ENCODE measurements around the gene TMEM9B.

The TMEM9B gene

GRCh38 chr11:8907116-8907515 is 57.1 kb downstream of the TMEM9B start:
- Histone ChIP-seq H3K4me3 (ENCODE audit: low read length, poor library complexity, severe bottlenecking) (no peak overlapping the region), H3K9me3 (ENCODE audit: insufficient read depth, low read depth, low read length) (no peaks in the 10 kb centered on the region), H3K9ac (ENCODE audit: low read depth, low read length, poor library complexity, severe bottlenecking) (no peak overlapping the region), H3K4me2 (ENCODE audit: low read depth, low read length, poor library complexity, severe bottlenecking) (no peak overlapping the region), H3K79me2 (ENCODE audit: insufficient read depth, low read length) (peaks cover 8% of the 10 kb centered on the region), H3K36me3 (ENCODE audit: insufficient read depth, low read length) (no peaks in the 10 kb centered on the region), H3K4me1 (ENCODE audit: insufficient read depth, low read length, poor library complexity, severe bottlenecking) (peaks cover 7% of the 10 kb centered on the region), H4K20me1 (ENCODE audit: insufficient read depth, low read length, poor library complexity, severe bottlenecking) (peaks cover 1% of the 10 kb centered on the region), H3K27me3 (ENCODE audit: insufficient read depth, low read length, poor library complexity, severe bottlenecking) (no peaks in the 10 kb centered on the region), H3F3A (ENCODE audit: low read depth) (no peaks in the 10 kb centered on the region), H3K9me2 (replicated peaks; ENCODE audit: low read depth, low read length) (no peaks in the 10 kb centered on the region), H2AFZ (ENCODE audit: low read length) (no peak overlapping the region)
- no peak for TF ChIP-seq EZH2phosphoT487 (IDR thresholded peaks at IDR 0.05; ENCODE audit: borderline replicate concordance)
- TF ChIP-seq CTCF (conservative IDR thresholded peaks at IDR 0.05; ENCODE audit: low read length) = no peak

GRCh38 chr11:8905528-8906165 is 58.6 kb downstream of the TMEM9B start:
- Histone ChIP-seq H3K4me2 (ENCODE audit: low read depth, low read length, poor library complexity, severe bottlenecking) (no peak overlapping the region), H3K36me3 (ENCODE audit: insufficient read depth, low read length) (no peaks in the 10 kb centered on the region), H3K27me3 (ENCODE audit: insufficient read depth, low read length, poor library complexity, severe bottlenecking) (no peaks in the 10 kb centered on the region), H3K79me2 (ENCODE audit: insufficient read depth, low read length) (no peaks in the 10 kb centered on the region), H3F3A (ENCODE audit: low read depth) (no peaks in the 10 kb centered on the region), H2AFZ (ENCODE audit: low read length) (no peak overlapping the region), H3K9ac (ENCODE audit: low read depth, low read length, poor library complexity, severe bottlenecking) (no peak overlapping the region), H3K4me1 (ENCODE audit: insufficient read depth, low read length, poor library complexity, severe bottlenecking) (peaks cover 6% of the 10 kb centered on the region), H3K9me3 (ENCODE audit: insufficient read depth, low read depth, low read length) (no peaks in the 10 kb centered on the region), H3K4me3 (ENCODE audit: low read length, poor library complexity, severe bottlenecking) (no peak overlapping the region), H3K9me2 (replicated peaks; ENCODE audit: low read depth, low read length) (no peaks in the 10 kb centered on the region), H4K20me1 (ENCODE audit: insufficient read depth, low read length, poor library complexity, severe bottlenecking) (no peaks in the 10 kb centered on the region)
- TF ChIP-seq EZH2phosphoT487 (IDR thresholded peaks at IDR 0.05; ENCODE audit: borderline replicate concordance) = no peak
- no peak for TF ChIP-seq CTCF (conservative IDR thresholded peaks at IDR 0.05; ENCODE audit: low read length)

- Histone ChIP-seq H2AFZ (ENCODE audit: low read length) (no peak overlapping the region), H3K4me3 (ENCODE audit: low read length, poor library complexity, severe bottlenecking) (no peak overlapping the region), H4K20me1 (ENCODE audit: insufficient read depth, low read length, poor library complexity, severe bottlenecking) (no peaks in the 10 kb centered on the region), H3K4me2 (ENCODE audit: low read depth, low read length, poor library complexity, severe bottlenecking) (no peak overlapping the region), H3K36me3 (ENCODE audit: insufficient read depth, low read length) (no peaks in the 10 kb centered on the region), H3K9me3 (ENCODE audit: insufficient read depth, low read depth, low read length) (peaks cover 9% of the 10 kb centered on the region), H3F3A (ENCODE audit: low read depth) (no peaks in the 10 kb centered on the region), H3K27me3 (ENCODE audit: insufficient read depth, low read length, poor library complexity, severe bottlenecking) (no peaks in the 10 kb centered on the region), H3K4me1 (ENCODE audit: insufficient read depth, low read length, poor library complexity, severe bottlenecking) (no peaks in the 10 kb centered on the region), H3K9ac (ENCODE audit: low read depth, low read length, poor library complexity, severe bottlenecking) (no peak overlapping the region), H3K9me2 (replicated peaks; ENCODE audit: low read depth, low read length) (no peaks in the 10 kb centered on the region), H3K79me2 (ENCODE audit: insufficient read depth, low read length) (no peaks in the 10 kb centered on the region)
- TF ChIP-seq EZH2phosphoT487 (IDR thresholded peaks at IDR 0.05; ENCODE audit: borderline replicate concordance) = no peak
- TF ChIP-seq CTCF (conservative IDR thresholded peaks at IDR 0.05; ENCODE audit: low read length) = no peak
Measured at GRCh38 chr11:8899119-8899753, 65.0 kb downstream of the TMEM9B start.
